HG02943 (cell line): ENCODE results near the gene BBS9.

Experiments
- ATAC-seq: cut with Tn5 transposase; IDR thresholded peaks from one replicate; pipeline ENCODE4 v1.9.1; 2021; ENCODE audit warnings: mild to moderate bottlenecking, low read depth, moderate library complexity; ENCODE audit not compliant: unreplicated experiment

BBS9 gene

DNA sequence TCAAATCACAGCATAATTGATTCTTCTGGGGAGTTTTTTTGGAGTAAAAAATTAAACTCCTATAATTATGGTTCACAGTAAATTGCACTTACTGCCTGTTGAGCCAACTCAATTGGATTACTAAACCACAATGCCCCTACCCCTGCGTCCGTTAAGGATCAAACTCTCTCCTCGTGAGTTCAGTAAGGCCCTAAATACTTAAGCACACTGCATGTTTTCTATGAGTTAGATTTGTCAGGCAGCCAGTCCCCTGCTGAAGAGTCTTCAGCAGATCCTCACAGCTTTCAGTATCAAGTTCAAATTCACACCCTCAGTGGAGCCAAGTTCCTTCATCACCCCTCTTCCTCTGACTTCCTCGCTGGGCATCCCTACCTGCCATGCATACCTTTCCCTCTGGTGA lies 501.0 kb downstream of the BBS9 start:
- no peak for ATAC-seq

DNA sequence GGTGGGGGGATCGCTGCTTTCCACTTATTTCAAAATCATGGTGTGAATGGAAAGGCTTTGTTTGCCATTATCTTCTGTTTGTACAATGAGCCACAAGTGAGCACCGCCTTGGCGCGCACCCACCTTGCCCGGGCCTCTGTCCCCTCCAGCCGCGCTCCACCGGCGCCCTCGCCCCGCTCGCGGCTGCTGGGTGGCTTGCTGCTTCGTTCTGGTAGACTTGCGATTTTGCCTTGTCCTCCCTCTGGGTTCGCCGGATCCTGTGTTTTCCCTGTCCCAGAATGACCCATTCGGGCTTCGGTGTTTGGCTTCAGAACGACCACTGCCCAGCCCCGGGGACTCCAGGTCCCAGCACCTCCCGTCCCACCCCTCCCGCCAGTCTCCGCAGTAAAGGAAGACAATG lies 503.0 kb downstream of the BBS9 start:
- ATAC-seq, result no peak

DNA sequence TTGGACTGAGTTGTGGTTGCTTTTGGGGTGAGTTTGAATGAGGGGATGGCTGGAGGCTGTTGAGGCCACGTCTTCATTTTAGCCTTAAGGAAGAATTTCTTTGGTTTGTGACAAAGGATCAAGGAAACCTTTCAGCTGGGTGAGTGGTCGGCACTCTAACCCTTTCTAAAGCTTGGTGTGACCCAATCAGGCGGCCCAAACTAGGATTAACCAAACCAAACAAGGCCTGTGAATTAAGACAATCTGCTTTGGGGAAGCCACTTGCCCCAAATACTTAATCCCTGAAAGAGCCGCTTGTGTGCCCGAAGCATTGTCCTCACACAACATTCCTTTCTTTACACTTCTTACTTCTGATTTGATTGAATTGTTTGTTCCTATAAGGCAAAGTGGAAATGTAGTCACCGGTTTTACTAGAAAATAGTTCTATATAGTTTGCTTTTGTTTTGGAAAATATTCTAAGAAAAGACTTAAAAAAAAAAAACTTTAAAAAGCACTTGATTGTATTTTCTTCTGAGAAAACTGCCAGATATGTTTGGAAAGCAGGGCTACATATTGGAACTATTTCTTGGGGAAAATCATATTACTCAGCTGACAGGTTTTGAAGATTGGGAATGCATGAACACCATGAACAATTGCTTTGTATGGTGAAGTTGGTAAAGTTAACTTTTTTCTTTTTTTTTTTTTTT lies 503.6 kb downstream of the BBS9 start:
- no peak for ATAC-seq

- no peak for ATAC-seq
These were observed 505.2 kb downstream of the BBS9 start for GRCh38 chr7:33634606-33635005.

- no peak for ATAC-seq
These were observed 507.0 kb downstream of the BBS9 start for GRCh38 chr7:33636359-33636758.

DNA sequence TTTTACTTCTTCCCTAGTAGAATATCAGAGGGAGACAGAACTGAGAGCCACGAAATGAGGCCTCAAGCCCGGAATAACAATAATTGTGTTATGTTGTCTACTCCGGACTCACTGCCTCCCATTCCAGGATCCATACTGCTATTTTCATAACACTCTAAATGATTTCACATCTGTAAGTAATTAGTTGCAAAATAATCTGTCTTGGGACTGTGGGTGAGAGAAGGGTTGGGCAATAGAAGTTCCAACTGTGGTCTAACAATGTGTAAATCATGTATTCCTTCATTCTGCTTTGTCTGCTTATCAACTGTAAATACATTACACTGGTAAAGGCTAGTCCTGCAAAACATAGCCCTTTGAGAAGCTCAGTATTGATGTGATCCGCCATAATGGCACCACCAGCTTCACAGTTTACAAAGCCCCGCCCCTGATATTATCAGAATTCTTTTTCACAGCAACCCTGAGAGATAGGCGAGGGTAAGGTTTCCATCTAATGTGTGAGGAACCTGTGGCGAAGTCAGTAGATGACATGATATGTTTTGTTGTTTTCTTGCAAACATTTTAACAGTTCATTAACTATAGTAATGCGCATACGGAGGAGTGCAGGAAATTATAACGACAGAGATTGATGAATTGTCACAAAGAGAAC lies 510.3 kb downstream of the BBS9 start:
- no peak for ATAC-seq

- ATAC-seq, result no peak
These were observed 511.4 kb downstream of the BBS9 start for GRCh38 chr7:33640741-33641140.

GRCh38 chr7:33642312-33642711 lies 512.9 kb downstream of the BBS9 start:
- ATAC-seq, result no peak

GRCh38 chr7:33643530-33643929 lies 514.2 kb downstream of the BBS9 start:
- no peak for ATAC-seq

DNA sequence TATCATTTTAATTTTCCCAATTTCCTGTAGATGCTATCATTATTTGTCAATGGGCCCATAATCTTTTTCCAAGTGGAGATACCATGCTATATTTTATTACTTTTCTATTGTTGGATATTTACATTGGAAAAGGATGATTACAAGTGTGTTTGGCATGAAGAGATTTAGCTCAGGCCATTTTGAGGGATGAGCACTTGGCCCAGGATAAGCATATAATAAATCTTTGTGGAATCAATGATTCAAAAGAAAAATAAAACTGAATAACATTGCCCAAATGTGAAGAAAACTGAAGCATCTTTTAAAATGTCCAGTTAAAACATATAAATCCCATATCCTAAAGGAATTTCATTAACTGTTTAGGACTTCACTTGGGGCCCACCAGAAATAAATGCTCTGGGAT lies 515.1 kb downstream of the BBS9 start:
- ATAC-seq, result no peak

DNA sequence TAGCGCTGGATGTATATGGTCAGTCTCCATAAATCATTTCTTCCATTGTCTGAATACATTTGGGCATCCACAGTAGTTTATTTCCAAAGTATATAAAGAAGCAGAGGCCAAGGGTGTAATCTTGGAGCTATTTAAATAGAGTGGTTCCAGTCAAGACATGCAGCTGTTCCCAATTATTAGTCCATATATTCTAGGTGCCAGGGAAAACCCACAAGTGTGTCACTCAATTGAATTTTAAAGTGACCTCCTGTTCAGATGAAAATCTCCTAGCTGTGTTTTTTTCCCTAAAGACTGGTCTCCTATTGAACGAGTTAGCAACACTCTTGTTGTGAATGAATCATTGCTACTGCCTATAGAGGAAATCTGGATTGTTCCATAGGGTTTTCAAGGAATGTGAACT lies 515.7 kb downstream of the BBS9 start:
- no peak for ATAC-seq

DNA sequence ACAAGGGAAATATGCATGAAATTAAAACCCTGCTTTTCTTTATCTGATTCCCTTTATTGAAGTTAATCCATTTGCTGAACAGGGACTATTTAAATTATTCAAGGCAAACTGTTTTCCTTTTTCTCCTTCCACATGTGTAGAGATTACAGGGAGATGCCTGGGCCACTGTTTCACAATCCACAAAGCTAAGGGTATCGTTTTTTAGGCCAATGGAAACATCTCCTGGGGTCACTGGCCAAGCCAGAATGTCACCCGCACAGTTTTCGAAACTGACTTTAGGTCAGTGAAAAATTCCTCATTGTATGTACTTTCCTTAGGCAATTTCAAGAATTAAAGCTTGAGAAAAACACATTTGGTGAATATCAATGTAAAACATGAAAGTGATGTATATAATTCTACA lies 516.8 kb downstream of the BBS9 start:
- no peak for ATAC-seq

- no peak for ATAC-seq
These were observed 517.6 kb downstream of the BBS9 start for GRCh38 chr7:33646891-33647391.

GRCh38 chr7:33649476-33650441 lies 520.4 kb downstream of the BBS9 start:
- ATAC-seq, result no peak

GRCh38 chr7:33650828-33651227 lies 521.5 kb downstream of the BBS9 start:
- ATAC-seq, result no peak

DNA sequence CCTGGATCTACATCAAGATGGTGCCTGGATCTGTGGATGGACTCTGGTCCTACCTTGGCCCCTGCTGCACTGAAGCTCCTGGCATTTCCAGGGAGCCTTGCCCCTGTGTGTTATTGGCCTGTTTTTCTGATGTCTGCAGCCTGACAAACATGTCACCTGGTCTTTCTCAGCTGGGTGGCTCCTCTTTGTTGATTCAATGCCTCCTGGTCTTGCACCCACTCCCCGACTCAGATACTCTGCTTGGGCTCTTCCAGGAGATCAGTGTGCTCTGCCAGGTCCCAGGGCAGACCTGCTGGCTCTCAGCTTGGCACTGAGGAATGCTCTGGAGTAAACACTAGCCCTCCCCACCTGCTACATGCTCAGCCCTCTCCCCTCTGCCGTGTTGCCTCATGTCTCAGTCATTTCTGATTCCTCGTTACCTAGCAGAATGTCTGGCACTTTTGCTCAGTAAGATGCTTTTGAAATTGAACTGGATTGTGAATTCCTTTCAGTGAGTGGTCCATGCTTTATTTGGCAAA lies 522.7 kb downstream of the BBS9 start:
- no peak for ATAC-seq

DNA sequence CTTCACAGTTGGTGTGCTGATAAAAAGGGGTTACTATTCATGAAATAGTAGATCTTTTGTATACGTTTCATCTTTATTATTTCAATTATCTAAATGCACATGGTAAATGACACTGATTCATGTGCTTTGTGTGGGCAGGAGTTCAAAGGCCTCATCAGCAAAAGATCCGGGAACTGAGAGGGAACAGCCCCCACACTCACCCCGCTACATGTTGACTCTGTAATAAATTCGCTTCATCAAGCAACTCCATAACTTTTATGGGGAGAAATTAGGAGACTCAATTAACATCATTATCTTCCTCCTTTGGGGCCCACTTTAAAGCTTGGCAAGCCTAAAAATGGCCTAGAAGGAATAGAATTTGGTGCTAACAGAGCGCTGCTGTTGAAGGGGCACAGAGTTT lies 525.3 kb downstream of the BBS9 start:
- no peak for ATAC-seq
